K562 (cell line): ENCODE results near the gene PCDH12. TPM values are rescaled to one million over a fixed set of nuclear protein-coding genes. Genes with fewer than 3 reads are reported as not detected.

ENCODE experiments used
- CBFA2T3 ChIP-seq: fragments of 450-650 bp; IDR thresholded peaks from 2 replicates; pipeline ENCODE4 v1.6.1; 2017
- CHCHD3 ChIP-seq: fragments of 250-450 bp; sonication (Bioruptor Pico); IDR thresholded peaks from 2 replicates; pipeline ENCODE4 v2.1.2; 2022; ENCODE audit warnings: mild to moderate bottlenecking
- DIDO1 ChIP-seq: fragments of 450-650 bp; IDR thresholded peaks from 2 replicates; pipeline ENCODE4 v1.6.1; 2016; ENCODE audit warnings: low read depth, missing biosample characterization, missing genetic modification characterization
- EP300 ChIP-seq: IDR thresholded peaks from 2 replicates; pipeline ENCODE4 v1.6.1; 2012; ENCODE audit warnings: low read length, improper control_type of control experiment
- FOXA1 ChIP-seq: fragments of 450-650 bp; IDR thresholded peaks from 2 replicates; pipeline ENCODE4 v1.6.1; 2016; ENCODE audit warnings: mild to moderate bottlenecking, borderline replicate concordance
- KHSRP ChIP-seq: fragments of 450-650 bp; IDR thresholded peaks from 2 replicates; pipeline ENCODE4 v1.6.1; 2017
- KLF13 ChIP-seq: fragments of 450-650 bp; IDR thresholded peaks from 2 replicates; pipeline ENCODE4 v1.6.1; 2016; ENCODE audit warnings: missing genetic modification characterization, low read depth, mild to moderate bottlenecking, missing compliant biosample characterization, moderate library complexity, borderline replicate concordance
- MCM2 ChIP-seq: fragments of 450-650 bp; IDR thresholded peaks from 2 replicates; pipeline ENCODE4 v1.6.1; 2017; ENCODE audit warnings: low read depth, mild to moderate bottlenecking
- MYC ChIP-seq, 2 experiments: fragments of 250-450 bp in 1 of 2; sonication (Bioruptor Pico) in 1 of 2; IDR thresholded peaks; 2 replicates each; pipeline versions ENCODE4 v1.5.1 to v1.6.1; 2012 to 2021; ENCODE audit warnings: low read depth in 2 of 2, borderline replicate concordance in 1 of 2, improper control_type of control experiment in 1 of 2, low read length in 1 of 2, mild to moderate bottlenecking in 1 of 2, moderate library complexity in 1 of 2
- PCBP1 ChIP-seq: fragments of 200-400 bp; formaldehyde crosslinking; IDR thresholded peaks from 2 replicates; pipeline ENCODE4 v1.6.1; 2018; ENCODE audit warnings: mild to moderate bottlenecking, low read depth, low read length; ENCODE audit not compliant: poor library complexity, severe bottlenecking
- RBM39 ChIP-seq: fragments of 200-400 bp; formaldehyde crosslinking; optimal IDR thresholded peaks from 2 replicates; pipeline ENCODE3; 2018; ENCODE audit warnings: low read depth, low read length
- ZNF124 ChIP-seq: sonication (generic); formaldehyde crosslinking; IDR thresholded peaks from 2 replicates; pipeline ENCODE4 v1.8.1; 2022; ENCODE audit warnings: missing genetic modification reagents
- ZNF766 ChIP-seq: fragments of 200-800 bp; sonication (Bioruptor generic); conservative IDR thresholded peaks from 2 replicates; pipeline ENCODE4 v1.6.1; 2016; ENCODE audit warnings: missing genetic modification characterization, missing compliant biosample characterization
- ZSCAN32 ChIP-seq: fragments of 450-650 bp; formaldehyde crosslinking; IDR thresholded peaks from 2 replicates; pipeline ENCODE4 v1.4.0; 2020; ENCODE audit warnings: mild to moderate bottlenecking, moderate library complexity
- polyA plus RNA-seq, 8 experiments: library from polyadenylated mRNA; depleted of rRNA in 4 of 8; stranded (reverse) in 5 of 8; unstranded in 3 of 8; fragments of >200 nt; fragmentation: Nextera tagmentation in 2 of 8; fragmentation: Illumina TruSeq in 1 of 8; extraction: Ambion mirVana in 2 of 8; extraction: Trizol in 1 of 8; gene quantifications; 2 replicates each; pipeline versions ENCODE4 v1.2.1 to v1.2.3, GENCODE V29; 2011 to 2014; ENCODE audit warnings: inconsistent platforms in 1 of 8, missing spikeins in 1 of 8
- total RNA-seq, 7 experiments: library from RNA; depleted of rRNA in 6 of 7; stranded (reverse); fragments of >200 nt in 6 of 7; fragmentation: Illumina TruSeq in 2 of 7; extraction: Trizol in 2 of 7; gene quantifications; 2 replicates each; pipeline versions ENCODE4 v1.2.1 to v1.2.3, GENCODE V29; 2011 to 2021; ENCODE audit warnings: low replicate concordance in 1 of 7
- TF ChIP-seq, protein P1 (sequence below): fragments of 250-450 bp; sonication (Bioruptor Pico); IDR thresholded peaks from 2 replicates; pipeline ENCODE4 v1.5.0; 2021
- TF ChIP-seq, protein P2 (sequence below): sonication (generic); formaldehyde crosslinking; IDR thresholded peaks from 2 replicates; pipeline ENCODE4 v1.8.0; 2022; ENCODE audit warnings: mild to moderate bottlenecking, missing genetic modification reagents
- TF ChIP-seq, protein P3 (sequence below): sonication (generic); formaldehyde crosslinking; IDR thresholded peaks from 2 replicates; pipeline ENCODE4 v1.8.0; 2022; ENCODE audit warnings: mild to moderate bottlenecking, missing genetic modification reagents
- TF ChIP-seq, protein P4 (sequence below): fragments of 200-800 bp; sonication (Bioruptor generic); IDR thresholded peaks from 2 replicates; pipeline ENCODE4 v1.6.1; 2017; ENCODE audit warnings: missing genetic modification characterization, missing compliant biosample characterization
- TF ChIP-seq, protein P5 (sequence below), 2 experiments: fragments of 450-650 bp; IDR thresholded peaks; 2 replicates each; pipeline ENCODE4 v1.6.1; 2018; ENCODE audit warnings: mild to moderate bottlenecking in 2 of 2, low read depth in 1 of 2; ENCODE audit not compliant: partially characterized antibody in 2 of 2

PCDH12 gene
- total and polyA plus RNA-seq, 9 of the 15 experiments (the other 6 are each of a cell fraction or from before 2014, with no cell fraction given), result 0.01 to 0.04 (median 0.01) TPM; not detected in 4

DNA sequence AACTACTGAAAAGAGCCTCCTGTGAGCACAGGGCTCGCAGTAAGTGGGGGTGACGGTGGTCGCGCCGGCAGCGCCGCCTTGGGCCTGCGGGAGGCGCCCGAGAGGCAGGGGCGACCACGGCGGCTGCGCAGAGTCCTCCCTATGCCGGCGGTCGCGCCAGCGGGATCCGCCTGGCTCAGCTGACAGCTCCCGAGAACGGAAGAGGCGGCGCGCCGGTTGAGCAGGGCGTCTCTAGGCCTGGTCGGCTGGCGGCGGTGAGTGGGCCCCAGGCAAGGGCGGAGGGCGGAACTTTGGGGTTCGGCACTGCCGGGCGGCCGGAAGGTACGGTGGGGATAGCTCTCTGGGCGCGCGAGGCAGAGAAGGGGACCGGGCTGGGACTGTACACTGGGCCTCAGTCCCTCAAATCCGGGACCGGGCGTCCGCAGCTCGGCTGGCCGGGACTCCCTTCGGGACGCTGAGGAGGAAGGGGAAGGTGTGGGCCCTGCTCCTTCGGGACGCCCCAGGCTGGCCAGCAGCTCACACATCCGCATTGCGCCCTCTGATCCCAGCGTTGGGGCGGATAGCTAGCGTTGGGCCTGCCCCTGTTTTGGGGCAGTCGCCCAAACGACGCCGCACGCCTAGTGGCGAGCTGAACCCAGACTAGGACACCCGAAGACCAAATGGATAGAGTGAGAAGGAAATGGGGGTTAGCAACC lies 11.1 kb upstream of the PCDH12 start, which contains the start of gene RNF14 (continued):
- TF ChIP-seq MYC (IDR thresholded peaks at IDR 0.05; ENCODE audit: low read depth, low read length) (peak; percentile 66), MYC (CRISPR knock-in tag; IDR thresholded peaks at IDR 0.05; ENCODE audit: borderline replicate concordance, low read depth) (peak; percentile 81; the same call in 1 of the 2 replicates), RBM39 (no peak), FOXA1 (no peak), EP300 (no peak), DIDO1 (tag) (no peak), ZNF766 (CRISPR knock-in tag) (no peak), PCBP1 (peak; percentile 55), ZSCAN32 (CRISPR knock-in tag) (peak; percentile 73), CBFA2T3 (no peak), MCM2 (no peak), KLF13 (tag) (peak; percentile 20; the same call in 1 of the 2 replicates), CHCHD3 (peak; percentile 72; the same call in 1 of the 2 replicates), ZNF124 (CRISPR knock-in tag) (no peak), KHSRP (no peak)
- TF ChIP-seq, protein P1, sequence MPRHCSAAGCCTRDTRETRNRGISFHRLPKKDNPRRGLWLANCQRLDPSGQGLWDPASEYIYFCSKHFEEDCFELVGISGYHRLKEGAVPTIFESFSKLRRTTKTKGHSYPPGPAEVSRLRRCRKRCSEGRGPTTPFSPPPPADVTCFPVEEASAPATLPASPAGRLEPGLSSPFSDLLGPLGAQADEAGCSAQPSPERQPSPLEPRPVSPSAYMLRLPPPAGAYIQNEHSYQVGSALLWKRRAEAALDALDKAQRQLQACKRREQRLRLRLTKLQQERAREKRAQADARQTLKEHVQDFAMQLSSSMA (CRISPR knock-in tag), result peak; percentile 76
- TF ChIP-seq, protein P2, sequence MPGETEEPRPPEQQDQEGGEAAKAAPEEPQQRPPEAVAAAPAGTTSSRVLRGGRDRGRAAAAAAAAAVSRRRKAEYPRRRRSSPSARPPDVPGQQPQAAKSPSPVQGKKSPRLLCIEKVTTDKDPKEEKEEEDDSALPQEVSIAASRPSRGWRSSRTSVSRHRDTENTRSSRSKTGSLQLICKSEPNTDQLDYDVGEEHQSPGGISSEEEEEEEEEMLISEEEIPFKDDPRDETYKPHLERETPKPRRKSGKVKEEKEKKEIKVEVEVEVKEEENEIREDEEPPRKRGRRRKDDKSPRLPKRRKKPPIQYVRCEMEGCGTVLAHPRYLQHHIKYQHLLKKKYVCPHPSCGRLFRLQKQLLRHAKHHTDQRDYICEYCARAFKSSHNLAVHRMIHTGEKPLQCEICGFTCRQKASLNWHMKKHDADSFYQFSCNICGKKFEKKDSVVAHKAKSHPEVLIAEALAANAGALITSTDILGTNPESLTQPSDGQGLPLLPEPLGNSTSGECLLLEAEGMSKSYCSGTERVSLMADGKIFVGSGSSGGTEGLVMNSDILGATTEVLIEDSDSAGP (CRISPR knock-in tag), result no peak
- TF ChIP-seq, protein P3, sequence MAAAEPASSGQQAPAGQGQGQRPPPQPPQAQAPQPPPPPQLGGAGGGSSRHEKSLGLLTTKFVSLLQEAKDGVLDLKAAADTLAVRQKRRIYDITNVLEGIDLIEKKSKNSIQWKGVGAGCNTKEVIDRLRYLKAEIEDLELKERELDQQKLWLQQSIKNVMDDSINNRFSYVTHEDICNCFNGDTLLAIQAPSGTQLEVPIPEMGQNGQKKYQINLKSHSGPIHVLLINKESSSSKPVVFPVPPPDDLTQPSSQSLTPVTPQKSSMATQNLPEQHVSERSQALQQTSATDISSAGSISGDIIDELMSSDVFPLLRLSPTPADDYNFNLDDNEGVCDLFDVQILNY (CRISPR knock-in tag), result 0 out of 2 replicates have a peak, but pooled peaks have one; percentile 45
- TF ChIP-seq, protein P4, sequence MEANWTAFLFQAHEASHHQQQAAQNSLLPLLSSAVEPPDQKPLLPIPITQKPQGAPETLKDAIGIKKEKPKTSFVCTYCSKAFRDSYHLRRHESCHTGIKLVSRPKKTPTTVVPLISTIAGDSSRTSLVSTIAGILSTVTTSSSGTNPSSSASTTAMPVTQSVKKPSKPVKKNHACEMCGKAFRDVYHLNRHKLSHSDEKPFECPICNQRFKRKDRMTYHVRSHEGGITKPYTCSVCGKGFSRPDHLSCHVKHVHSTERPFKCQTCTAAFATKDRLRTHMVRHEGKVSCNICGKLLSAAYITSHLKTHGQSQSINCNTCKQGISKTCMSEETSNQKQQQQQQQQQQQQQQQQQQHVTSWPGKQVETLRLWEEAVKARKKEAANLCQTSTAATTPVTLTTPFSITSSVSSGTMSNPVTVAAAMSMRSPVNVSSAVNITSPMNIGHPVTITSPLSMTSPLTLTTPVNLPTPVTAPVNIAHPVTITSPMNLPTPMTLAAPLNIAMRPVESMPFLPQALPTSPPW, result peak; percentile 34; the same call in 1 of the 2 replicates
- TF ChIP-seq, protein P5, sequence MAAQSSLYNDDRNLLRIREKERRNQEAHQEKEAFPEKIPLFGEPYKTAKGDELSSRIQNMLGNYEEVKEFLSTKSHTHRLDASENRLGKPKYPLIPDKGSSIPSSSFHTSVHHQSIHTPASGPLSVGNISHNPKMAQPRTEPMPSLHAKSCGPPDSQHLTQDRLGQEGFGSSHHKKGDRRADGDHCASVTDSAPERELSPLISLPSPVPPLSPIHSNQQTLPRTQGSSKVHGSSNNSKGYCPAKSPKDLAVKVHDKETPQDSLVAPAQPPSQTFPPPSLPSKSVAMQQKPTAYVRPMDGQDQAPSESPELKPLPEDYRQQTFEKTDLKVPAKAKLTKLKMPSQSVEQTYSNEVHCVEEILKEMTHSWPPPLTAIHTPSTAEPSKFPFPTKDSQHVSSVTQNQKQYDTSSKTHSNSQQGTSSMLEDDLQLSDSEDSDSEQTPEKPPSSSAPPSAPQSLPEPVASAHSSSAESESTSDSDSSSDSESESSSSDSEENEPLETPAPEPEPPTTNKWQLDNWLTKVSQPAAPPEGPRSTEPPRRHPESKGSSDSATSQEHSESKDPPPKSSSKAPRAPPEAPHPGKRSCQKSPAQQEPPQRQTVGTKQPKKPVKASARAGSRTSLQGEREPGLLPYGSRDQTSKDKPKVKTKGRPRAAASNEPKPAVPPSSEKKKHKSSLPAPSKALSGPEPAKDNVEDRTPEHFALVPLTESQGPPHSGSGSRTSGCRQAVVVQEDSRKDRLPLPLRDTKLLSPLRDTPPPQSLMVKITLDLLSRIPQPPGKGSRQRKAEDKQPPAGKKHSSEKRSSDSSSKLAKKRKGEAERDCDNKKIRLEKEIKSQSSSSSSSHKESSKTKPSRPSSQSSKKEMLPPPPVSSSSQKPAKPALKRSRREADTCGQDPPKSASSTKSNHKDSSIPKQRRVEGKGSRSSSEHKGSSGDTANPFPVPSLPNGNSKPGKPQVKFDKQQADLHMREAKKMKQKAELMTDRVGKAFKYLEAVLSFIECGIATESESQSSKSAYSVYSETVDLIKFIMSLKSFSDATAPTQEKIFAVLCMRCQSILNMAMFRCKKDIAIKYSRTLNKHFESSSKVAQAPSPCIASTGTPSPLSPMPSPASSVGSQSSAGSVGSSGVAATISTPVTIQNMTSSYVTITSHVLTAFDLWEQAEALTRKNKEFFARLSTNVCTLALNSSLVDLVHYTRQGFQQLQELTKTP (IDR thresholded peaks at IDR 0.05; ENCODE audit: low read depth in 1 of 2, partially characterized antibody in 2 of 2), result peak in 1 of 2 experiments; percentile 56
